HepG2 (cell line): ENCODE results near the gene RPL27A.

ENCODE experiments used
- CTCF ChIP-seq: sonication (generic); formaldehyde crosslinking; IDR thresholded peaks from 2 replicates; pipeline ENCODE4 v1.5.0; 2020; ENCODE audit warnings: mild to moderate bottlenecking, missing genetic modification reagents, moderate library complexity
- KAT2B ChIP-seq: fragments of 150-350 bp; IDR thresholded peaks from 2 replicates; pipeline ENCODE4 v1.6.1; 2014; ENCODE audit warnings: low read depth, low read length, borderline replicate concordance
- POLR2A ChIP-seq, 2 experiments: IDR thresholded peaks; 2 replicates each; pipeline ENCODE4 v1.6.1; 2011; ENCODE audit warnings: low read depth in 2 of 2, low read length in 2 of 2, mild to moderate bottlenecking in 1 of 2, moderate library complexity in 1 of 2; ENCODE audit not compliant: insufficient read depth in 1 of 2
- POLR2AphosphoS5 ChIP-seq: IDR thresholded peaks from 2 replicates; pipeline ENCODE4 v1.6.1; 2012; ENCODE audit warnings: low read depth, low read length
- SRSF9 ChIP-seq: fragments of 200-400 bp; formaldehyde crosslinking; IDR thresholded peaks from 2 replicates; pipeline ENCODE4 v1.6.1; 2018; ENCODE audit warnings: borderline replicate concordance, mild to moderate bottlenecking, low read depth, low read length; ENCODE audit not compliant: insufficient read depth, poor library complexity, severe bottlenecking
- TAF15 ChIP-seq: fragments of 200-400 bp; formaldehyde crosslinking; IDR thresholded peaks from one replicate; pipeline ENCODE4 v1.6.1; 2018; ENCODE audit warnings: mild to moderate bottlenecking, low read depth, low read length; ENCODE audit not compliant: poor library complexity, severe bottlenecking
- TCF12 ChIP-seq, 2 experiments: fragments of 450-650 bp in 1 of 2; sonication (generic) in 1 of 2; formaldehyde crosslinking in 1 of 2; IDR thresholded peaks; 2 replicates each; pipeline versions ENCODE4 v1.6.1 to v1.8.0; 2017 to 2022; ENCODE audit warnings: antibody characterized with exemption in 1 of 2, mild to moderate bottlenecking in 1 of 2, missing genetic modification reagents in 1 of 2, moderate library complexity in 1 of 2
- ZFP36 ChIP-seq: fragments of 150-350 bp; IDR thresholded peaks from 2 replicates; pipeline ENCODE4 v1.6.1; 2018; ENCODE audit warnings: borderline replicate concordance, low read length, low read depth; ENCODE audit not compliant: partially characterized antibody
- ZNF281 ChIP-seq: sonication (generic); formaldehyde crosslinking; IDR thresholded peaks from 2 replicates; pipeline ENCODE4 v1.4.0; 2020; ENCODE audit warnings: missing genetic modification reagents, borderline replicate concordance
- ZNF333 ChIP-seq: sonication (generic); formaldehyde crosslinking; IDR thresholded peaks from 2 replicates; pipeline ENCODE4 v1.4.0; 2020; ENCODE audit warnings: mild to moderate bottlenecking, missing genetic modification reagents, borderline replicate concordance

GRCh38 chr11:8691601-8692000 is 9.0 kb downstream of the RPL27A start:
- TF ChIP-seq KAT2B: no peak
- TF ChIP-seq TAF15: no peak
- no peak for TF ChIP-seq SRSF9
- TF ChIP-seq ZNF333 (CRISPR knock-in tag): no peak
- peak in 1 of 2 experiments; percentile 53; a peak in 2 of 4 replicates for TF ChIP-seq POLR2A (IDR thresholded peaks at IDR 0.05; ENCODE audit: insufficient read depth in 1 of 2, low read depth in 2 of 2, low read length in 2 of 2)
- TF ChIP-seq POLR2AphosphoS5: no peak
- TF ChIP-seq ZFP36: no peak
- TF ChIP-seq ZNF281 (CRISPR knock-in tag): no peak
- TF ChIP-seq CTCF: no peak
- no peak for TF ChIP-seq TCF12 (IDR thresholded peaks at IDR 0.05)
- TF ChIP-seq TCF12 (CRISPR knock-in tag; IDR thresholded peaks at IDR 0.05): no peak
